CD4-positive, alpha-beta T cell treated with Interleukin-12 subunit alpha and Interleukin-12 subunit beta, for 1 hour (primary cell): ENCODE results near the gene ING1.
"Not testable (repeated sequence)": the region's sequence is repeated elsewhere in the genome, so short reads cannot be mapped to it uniquely, and the experiment has no call there.

ENCODE experiments used
- DNase-seq: peaks from one replicate; pipeline ENCODE4 v3.0.0-alpha.2; 2020

The ING1 gene, protein sequence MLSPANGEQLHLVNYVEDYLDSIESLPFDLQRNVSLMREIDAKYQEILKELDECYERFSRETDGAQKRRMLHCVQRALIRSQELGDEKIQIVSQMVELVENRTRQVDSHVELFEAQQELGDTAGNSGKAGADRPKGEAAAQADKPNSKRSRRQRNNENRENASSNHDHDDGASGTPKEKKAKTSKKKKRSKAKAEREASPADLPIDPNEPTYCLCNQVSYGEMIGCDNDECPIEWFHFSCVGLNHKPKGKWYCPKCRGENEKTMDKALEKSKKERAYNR

DNA sequence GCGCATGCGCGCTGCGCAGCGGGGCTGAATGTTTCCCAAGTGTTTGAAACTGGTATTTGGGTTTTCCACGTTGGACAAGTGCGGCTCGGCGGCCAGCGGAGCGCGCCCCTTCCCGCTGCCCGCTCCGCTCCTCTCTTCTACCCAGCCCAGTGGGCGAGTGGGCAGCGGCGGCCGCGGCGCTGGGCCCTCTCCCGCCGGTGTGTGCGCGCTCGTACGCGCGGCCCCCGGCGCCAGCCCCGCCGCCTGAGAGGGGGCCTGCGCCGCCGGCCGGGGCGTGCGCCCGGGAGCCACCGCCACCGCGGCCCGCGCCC, at the start of gene ING1:
ING1 (plus strand) TSS at position 59 of the 311 bp plus-strand sequence. CDS start 450 bp downstream, outside the sequence.
- no peak for DNase-seq

DNA sequence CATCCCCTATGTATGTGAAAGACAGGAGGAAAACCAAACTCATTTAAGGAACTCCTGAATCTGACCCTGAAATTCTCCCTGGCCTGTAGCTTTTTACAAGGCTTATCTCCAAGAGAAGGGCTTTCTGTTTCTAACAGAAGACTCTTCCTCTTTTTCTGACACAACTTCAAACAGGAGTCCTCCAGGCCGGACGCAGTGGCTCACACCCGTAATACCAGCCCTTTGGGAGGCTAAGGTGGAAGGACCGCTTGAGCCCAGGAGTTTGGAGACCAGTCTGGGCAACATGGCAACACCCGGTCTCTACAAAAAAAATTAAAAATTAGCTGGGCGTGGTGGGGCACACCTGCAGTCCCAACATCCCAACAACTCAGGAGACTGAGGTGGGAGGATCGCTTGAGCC, 49.5 kb upstream of the ING1 start:
- DNase-seq: no peak

DNA sequence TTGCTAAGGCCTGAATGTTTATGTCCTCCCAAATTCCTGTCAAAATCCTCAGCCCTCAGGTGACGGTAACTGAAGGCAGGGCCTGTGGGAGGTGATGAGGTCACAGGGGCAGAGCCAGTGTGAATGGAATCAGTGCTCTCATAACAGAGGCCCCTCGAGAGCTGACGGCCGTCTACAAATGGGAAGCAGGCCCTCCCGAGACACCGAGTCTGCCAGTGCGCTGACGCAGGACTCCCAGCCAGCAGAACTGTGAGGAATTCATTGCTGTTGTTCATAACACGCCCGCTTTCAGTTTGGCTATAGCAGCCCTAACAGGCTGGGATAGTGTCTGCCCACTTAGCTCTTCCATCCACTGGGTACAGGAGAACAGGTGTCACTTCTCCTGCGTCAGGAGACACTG, 48.8 kb upstream of the ING1 start:
- no peak for DNase-seq

DNA sequence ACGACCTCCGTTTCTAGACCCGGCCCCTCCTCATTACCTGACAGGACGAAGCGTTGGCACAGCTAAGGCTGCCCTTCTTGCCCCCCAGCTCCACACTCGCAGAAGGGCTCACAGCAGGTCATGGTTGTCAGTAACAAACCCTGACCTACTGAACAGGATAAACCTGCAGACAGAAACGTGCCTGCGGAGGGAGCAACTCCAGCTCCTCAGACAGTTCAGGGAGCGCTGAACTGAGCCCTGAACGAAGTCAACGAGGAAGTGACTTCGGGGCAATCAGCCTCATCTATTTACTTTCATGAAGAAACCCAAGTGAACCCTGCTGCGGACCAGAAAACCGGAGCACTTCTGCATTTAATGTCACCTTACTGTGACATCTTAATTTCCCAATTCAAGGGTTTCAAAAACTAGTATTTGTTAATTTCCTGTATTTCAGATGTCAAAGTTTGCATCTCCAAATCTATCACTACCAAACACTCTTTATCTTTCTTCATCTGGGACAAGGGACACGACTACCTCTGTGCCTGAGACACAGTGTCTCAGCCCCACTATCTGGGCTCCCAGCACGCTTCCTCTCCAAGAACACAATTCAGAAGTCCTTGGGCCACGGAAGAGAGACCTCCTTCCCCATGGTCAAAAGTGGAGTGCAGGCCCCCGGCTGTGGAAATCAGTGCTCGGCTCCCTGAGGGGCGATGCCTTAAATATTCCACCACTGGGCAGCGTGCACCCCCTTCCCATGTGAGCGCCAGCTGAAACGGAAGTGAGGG, 47.8 kb upstream of the ING1 start:
- DNase-seq: no peak

DNA sequence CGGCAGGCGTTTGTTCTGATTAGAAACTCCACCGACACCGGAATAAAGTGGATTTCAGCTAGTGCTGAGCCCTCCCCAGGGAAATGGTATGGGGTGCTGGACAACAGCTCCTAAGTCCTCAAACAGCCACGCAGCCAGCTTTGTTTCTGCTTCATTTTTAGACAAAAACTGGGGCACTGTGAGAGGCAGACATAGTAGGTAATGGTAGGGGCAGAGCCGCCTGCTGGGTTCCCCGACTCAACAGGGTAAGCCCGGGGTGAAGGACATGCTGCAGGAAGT, 47.3 kb upstream of the ING1 start:
- DNase-seq: no peak

DNA sequence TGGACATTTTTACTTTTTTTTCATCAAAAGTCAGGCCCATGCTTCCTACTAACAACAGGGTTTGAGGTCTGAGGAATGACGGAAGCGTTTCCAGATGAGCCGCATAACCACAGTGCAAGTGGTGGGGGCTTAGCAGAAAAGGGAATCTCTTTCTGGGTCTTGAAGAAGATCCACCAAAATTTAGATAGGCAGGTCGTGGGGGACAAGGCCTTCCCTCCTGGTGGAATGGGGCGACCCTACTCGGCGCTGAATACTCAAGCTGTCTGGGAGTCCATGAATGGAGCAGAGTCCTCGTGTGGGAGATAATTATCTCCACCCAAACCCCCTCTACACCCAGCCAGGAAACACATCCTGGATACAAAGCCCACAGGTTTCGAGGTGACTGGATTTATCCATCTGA, 44.5 kb upstream of the ING1 start:
- DNase-seq: no peak

DNA sequence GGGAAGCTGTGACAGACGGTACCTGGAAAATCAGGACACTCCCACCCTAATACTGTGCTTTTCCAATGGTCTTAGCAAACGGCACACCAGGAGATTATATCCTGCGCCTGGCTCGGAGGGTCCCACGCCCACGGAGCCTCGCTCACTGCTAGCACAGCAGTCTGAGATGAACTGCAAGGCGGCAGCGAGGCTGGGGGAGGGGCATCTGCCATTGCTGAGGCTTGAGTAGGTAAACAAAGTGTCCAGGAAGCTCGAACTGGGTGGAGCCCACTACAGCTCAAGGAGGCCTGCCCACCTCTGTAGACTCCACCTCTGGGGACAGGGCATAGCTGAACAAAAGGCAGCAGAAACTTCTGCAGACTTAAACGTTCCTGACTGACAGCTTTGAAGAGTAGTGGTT, 43.7 kb upstream of the ING1 start:
- DNase-seq: not testable (repeated sequence)

DNA sequence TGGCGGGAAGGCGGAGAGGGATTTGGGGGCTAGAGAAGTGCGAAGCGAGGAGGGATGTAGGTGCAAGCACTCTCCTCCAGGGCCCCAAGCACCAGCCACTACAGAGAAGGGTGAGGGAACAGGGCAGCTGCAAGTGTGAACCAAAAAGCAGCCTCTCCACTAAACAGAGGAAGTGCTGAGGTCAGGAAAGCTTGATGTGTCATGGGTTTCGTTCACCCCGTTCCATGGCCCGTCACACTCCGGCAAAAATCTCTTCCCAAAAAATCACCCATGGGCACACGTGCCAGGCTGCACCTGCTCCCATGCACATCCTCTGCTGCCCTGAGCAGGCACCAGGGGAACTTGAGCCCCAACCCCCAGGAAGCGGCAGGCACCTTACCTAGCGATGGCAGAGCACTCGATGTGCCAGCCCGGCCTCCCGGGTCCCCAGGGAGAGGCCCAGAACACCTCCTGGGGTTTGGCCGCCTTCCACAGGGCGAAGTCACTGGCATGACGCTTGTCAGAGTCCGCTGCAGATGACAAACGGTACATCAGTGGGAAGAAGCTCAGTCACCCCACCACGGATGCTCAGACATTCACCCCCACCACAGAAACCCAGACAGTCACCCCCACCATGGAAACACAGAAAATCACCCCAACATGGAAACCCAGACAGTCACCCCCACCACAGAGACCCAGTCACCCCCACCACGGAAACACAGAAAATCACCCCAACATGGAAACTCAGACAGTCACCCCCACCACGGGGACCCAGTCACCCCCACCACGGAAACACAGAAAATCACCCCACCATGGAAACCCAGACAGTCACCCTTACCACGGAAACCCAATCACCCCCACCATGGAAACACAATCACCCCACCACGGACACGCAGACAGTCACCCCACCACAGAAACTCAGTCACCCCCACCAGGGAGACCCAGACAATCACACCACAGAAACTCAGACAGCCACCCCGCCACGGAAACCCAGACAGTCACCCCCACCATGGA, 36.6 kb upstream of the ING1 start:
- DNase-seq: peak; percentile 19

DNA sequence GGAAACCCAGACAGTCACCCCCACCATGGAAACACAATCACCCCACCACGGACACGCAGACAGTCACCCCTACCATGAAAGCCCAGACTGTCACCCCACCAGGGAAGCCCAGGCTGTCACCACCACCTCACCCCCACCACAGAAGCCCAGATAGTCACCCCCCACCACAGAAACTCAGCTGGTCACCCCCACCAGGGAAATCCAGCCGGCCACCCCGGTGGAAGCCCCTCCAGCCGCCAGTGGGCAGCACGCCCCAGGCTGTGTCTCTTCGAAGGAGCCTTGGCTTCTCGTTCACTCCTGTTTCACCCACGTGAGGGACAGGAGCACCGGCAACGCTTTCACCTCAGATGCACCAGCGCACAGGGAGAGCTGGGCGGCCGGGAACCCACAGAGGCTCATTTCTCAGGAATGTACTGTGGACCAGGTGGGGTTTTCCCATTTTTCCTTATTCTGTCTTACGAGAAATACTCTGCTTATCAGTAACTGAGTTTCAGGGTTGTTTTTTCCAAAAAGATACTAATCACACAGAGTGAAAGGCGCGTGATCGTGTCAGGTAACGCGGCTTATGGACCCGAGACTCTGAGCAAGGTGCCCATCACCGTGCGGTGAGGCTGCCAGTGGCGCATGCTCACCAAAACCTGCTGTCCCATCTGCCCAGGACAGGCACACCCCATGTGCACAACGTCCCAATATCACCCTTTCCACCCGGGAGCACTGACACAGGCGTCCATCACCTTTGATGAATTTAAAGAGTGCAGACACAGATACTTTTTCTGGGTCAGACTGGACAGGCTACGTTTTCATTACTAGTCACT, 35.6 kb upstream of the ING1 start:
- DNase-seq: no peak

DNA sequence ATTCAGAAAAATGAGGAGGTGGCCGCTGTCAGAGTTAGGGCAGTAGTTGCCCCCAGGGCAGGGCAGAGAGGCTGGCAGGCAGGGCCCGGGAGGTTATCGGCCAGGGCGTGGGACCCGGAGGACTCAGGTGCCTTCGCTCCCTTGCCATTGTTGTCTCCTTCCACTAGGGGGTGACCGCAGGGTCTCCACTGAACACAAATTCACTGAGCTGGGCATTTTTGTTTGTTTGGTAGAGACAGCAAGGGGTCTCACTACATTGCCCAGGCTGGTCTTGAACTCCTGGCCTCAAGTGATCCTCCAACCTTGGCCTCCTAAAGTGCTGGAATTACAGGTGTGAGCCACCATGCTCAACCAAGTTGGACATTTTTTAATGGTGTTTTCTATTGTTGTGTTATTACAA, 32.6 kb upstream of the ING1 start:
- DNase-seq: peak; percentile 26

DNA sequence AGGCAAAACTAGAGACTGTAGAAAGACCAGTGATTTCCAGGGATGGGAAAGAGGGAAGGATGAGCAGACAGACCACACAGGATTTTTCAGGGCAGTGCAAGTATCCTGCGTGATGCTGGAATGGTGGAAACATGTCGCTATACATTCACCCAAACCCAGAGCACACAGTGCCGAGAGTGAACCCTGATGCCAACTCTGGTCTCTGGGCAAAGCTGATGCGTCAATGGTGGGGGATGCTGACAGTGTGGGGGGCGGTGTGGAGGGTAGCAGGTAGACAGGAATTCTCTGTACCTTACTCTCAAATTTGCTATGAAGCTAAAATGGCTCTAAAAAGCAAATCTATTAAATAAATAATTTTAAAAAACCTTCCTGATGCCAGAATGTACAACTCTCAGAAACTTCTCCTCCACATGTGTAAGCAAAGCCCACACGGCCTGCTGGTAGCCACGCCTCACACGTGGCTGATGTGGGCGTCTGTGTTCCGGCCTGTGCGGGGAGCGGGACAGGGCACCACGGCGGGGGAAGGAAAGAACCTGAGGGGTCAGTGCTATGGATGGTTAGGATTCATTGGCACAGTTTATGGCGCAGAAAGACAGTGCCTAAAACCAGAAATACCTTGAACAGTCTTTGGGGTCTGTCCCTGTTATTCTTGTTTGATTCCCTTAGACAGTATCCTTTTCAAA, 31.5 kb upstream of the ING1 start:
- DNase-seq: no peak

DNA sequence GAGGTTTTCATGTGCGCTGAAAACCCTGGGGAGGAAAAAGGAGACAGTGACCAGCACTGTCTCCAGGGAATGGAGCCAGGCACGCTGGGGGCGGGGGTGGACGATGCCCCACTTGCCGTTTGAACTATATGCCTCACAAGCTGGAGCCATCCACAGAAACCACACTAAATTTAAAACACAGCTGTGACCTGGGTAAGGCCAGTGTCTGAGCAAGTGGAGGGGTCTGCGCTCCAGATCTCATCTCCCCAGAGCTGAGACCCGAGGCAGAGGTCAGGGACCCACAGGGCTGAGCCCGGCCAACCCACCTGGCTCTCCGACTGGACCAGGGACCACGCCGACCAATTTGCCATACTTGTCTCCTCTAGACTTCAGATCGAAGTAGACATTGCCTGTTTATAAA, 30.8 kb upstream of the ING1 start:
- DNase-seq: no peak

DNA sequence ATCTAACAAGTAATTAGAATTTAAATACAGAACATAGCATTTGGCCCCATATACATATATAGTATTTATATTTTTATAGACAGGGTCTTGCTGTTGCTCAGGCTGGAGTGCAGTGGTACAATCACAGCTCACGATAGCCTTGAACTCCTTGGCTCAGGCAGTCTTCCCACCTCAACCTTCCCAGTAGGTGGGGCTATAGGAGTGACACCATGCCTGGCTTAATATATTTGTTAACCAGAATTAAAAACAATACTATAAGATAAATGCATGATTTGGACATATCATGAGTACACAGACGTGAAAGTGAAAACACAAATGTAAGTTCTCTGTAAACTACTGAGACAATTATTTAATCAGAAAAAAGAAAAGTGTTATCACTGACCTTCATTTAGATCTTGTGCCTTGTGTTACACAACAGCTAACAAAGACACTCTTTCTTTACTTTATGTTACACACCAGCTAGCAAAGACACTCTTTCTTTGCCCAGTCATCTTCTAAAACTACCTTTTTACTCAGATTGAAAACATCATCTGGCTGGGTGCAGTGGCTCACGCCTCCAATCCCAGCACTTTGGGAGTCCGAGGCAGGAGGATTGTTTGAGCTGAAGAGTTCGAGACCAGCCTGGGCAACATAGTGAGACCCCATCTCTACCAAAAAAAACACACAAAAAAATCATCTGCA, 30.2 kb upstream of the ING1 start:
- DNase-seq: peak; percentile 37

DNA sequence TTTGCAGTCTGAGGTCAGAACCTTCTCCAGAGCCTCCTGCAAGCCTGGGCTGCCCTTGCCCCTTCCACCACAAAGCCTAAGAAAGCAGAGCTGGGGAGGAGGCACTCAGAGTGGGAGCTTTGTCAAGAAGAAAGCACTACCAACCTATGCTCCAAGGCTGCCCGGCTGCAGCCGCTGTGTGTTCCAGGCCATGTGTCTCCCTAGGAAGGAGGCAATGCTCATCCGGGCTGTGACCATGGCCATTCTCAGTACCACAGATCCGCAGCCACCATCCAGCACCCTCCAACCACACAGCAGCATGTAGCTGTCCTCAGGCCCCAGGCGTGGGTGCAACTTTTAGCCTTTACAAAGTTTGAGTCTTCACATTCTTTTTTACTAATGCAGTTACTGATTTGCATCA, 29.6 kb upstream of the ING1 start:
- DNase-seq: no peak

DNA sequence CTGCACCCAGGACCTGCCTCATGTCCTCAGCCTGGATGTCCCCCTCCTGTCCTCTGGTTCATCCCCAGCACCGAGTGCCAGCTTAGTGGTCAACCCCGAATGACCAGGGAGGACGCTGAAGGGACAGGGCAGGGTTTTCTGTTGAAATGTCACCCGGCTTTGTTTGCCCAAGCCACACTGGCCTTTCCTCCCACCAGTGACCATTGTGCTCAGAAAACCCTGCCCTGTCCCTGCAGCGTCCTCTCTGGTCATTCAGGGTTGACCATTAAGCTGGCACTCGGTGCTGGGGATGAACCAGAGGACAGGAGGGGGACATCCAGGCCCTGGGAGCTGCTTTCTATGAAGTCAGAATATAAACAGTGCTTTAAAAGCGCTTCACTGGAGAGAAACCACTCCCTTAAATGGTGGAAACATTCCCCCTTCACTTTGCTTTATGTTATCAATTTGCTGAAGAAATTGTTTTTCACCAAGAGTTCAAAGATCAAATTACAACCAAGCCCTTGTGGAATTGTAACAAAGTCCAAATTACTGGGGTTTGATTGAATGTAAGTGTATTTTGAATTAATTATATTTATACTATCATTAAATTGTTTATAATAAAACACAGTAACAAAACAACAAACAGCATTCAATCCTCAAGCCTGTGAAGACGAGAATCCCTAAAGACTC, 29.0 kb upstream of the ING1 start:
- DNase-seq: no peak

DNA sequence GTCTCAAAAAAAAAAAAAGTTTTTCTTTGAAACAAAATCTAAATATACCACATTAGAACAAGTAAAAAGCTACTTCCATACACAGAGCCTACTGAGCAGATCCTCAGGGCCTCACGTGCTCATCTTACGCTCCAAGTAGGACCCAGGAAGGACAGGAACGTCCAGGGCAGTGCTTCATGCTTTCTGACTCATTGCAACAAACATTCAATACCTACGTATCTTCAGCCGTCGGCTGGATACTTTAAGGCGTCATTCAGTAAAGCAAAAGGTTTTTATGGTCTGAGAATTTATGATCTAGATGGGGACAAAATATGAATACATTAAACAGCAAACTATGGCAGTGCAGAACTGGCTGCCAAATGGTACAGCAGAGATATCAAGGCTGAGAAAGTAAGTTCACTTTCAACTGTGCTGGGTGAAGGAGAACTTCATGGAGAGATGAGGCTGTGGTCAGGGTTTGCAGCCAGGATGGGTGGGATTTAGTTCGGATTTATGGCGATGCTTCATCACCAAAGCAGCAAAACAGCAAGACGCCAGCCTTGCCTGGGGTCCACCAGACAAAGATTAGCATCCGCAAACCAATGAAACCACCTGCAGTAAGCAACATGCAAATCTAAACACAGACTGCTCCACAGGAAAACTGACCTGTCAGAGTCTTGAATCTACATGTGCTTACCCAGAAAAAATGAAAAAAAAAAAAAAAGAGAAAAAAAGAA, 28.0 kb upstream of the ING1 start:
- no peak for DNase-seq

DNA sequence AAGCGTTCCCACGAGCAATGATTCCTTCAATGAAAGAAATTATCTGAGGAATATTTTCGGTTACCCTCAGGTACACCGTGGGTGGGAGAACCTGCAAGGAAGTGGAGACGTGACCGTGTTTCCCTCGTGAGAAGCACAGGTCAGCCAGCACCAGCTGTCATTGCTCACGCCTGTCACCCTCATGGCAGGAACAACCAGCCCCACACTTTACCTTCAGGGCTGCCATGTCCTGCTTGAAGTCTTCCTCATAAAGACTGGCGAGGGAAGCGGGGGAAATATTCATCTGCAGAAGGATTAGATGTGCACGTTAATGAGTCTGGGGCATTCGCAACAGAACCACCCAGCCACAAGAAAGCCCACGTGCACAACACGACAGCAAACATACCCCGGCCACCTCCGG, 25.8 kb upstream of the ING1 start:
- DNase-seq: no peak

DNA sequence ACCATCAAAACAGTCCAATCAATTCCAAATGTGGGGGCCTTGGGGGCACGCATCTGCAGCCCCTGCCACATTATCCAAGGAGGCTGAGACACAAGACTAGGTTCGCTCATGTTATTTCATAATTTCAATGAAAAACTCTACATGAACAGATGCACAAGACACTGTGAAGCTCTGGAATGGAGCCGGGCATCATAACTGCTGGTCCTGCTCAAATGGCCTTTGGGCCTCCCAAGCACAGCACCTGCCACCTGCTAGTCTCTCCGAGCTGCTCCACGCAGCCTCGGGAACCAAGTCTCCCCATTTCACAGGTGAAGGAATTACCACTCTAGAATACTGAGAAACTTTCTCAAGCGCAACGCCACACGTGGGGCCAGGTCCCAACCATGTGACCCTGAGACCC, 24.5 kb upstream of the ING1 start:
- DNase-seq: no peak

DNA sequence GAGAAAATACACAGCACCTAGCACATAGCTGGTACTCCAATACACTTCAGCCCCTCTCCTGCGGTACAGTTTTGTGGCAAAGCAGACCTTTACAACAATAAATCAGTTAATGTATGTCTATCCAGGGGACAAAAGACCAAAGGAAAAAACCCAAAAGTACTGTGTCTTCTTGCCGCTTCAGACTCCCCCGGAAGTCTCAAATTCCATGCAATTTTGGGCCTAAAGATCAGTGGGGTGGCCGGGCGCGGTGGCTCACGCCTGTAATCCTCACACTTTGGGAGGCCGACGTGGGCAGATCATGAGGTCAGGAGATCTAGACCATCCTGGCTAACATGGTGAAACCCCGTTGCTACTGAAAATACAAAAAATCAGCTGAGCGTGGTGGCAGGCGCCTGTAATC, 23.8 kb upstream of the ING1 start:
- no peak for DNase-seq

DNA sequence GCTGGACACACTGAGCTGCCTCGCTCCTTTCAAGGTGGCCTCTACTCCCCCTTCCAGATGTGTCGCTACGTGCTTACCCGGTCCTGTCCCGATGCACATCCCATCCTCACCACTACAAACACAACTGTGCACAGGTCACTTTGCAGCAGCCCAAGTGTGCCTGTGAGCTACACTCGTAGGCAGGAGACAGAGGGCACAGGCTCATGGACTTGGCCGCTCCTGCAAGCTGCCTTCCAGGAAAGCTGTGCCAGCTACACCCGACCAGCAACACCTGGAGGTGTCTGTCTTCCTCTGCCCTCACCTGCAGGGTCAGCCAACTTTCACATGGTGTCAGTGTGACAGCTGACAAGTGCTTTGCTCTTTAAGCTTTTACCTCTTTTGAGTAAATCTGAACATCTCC, 23.0 kb upstream of the ING1 start:
- DNase-seq: no peak

DNA sequence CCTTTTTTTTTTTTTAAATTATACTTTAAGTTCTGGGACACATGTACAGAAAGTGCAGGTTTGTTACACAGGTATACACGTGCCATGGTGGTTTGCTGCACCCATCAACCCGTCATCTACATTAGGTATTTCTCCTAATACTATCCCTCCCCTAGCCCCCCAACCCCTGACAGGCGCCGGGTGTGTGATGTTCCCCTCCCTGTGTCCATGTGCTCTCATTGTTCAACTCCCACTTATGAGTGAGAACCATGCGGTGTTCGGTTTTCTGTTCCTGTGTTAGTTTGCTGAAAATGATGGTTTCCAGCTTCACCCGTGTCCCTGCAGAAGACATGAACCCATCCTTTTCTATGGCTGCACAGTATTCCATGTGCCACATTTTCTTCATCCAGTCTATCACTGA, 17.7 kb upstream of the ING1 start:
- not testable (repeated sequence) for DNase-seq
